ENCODE results near the gene ZNF580. TPM values are rescaled to one million over a fixed set of nuclear protein-coding genes. Genes with fewer than 3 reads are reported as not detected.

Gene ZNF580
- total and polyA plus RNA-seq, 2 of the 13 experiments (the other 11 are each of a cell fraction or from before 2014, with no cell fraction given): 4.4 to 6.0 TPM

DNA sequence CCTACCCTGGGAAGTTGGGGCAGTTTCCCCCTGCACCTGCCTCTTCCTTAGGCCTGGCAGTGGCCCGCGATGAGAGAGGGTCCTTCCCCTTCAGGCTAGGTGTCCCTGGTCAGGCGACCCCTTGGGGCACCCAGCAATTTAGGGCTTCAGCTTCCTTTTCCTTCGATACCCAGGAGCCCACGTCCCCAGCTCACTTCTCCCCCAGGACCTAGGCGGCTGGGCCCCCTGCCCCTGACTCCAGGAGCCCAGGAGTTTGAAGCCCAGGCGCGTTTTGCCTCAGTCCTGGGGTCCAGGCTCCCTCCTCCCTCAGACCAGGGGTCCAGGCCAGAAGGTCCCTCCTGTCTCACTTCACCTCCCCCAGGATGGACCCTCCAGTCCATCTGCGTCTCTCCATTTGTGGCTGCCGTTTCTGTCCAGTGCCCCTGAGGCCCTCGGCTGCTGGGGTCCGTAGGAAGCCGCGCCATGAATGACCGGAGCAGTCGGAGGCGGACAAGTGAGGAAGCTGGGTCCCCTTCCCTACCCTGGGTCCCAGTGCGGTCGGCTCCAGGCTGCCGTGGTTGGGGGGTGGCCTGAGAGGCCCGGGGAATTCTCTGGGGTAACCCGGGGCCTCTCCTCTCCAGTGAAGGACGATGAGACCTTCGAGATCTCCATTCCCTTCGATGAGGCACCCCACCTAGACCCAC, 7.9 kb downstream of the ZNF580 start:
- Histone ChIP-seq H4K20me1 (ENCODE audit: insufficient read depth, low read length) (no peaks in the 10 kb centered on the region), H3K27ac (ENCODE audit: extremely low read length, insufficient read depth, low read length) (peak overlapping the region; percentile 76), H3K4me2 (ENCODE audit: low read depth, low read length) (peak overlapping the region; percentile 82), H3K4me1 (ENCODE audit: insufficient read depth, low read length) (peaks cover 44% of the 10 kb centered on the region), H3K79me2 (ENCODE audit: insufficient read depth, low read length) (peaks cover 25% of the 10 kb centered on the region), H3K9ac (ENCODE audit: insufficient read depth, low read depth, low read length) (peak overlapping the region; percentile 86), H2AFZ (ENCODE audit: low read length) (no peak overlapping the region), H3K27me3 (ENCODE audit: control insufficient read depth in 1 of 2, insufficient read depth in 2 of 2, low read length in 2 of 2) (no peaks in the 10 kb centered on the region), H3K4me3 (replicated peaks in 1 of 3; ENCODE audit: insufficient read depth in 1 of 3, low read depth in 2 of 3, low read length in 3 of 3) (peak overlapping the region; percentile 78 to 96 (median 96)), H3K9me3 (ENCODE audit: low read length) (no peaks in the 10 kb centered on the region), H3K36me3 (replicated peaks in 1 of 2; ENCODE audit: control insufficient read depth in 1 of 2, insufficient read depth in 2 of 2, low read length in 2 of 2) (peaks cover 0 to 10% of the 10 kb centered on the region in 2 experiments; a peak in 2 of 5 replicates)
- 48% methylated on average over 11 of the region's 25 CpGs for WGBS (ENCODE audit: low lambda C conversion rate)
- DNase-seq (ENCODE audit: low spot score): no peak
- no TSS peak for BruUV-seq (replicated peaks)
- in situ Hi-C loops (cut with HindIII; ENCODE audit: extremely low pct_ligation_motif_present, low pct_unique_long_range_greater_than_20kb) (no loop called here), intact Hi-C loops (cut with micrococcal nuclease; ENCODE audit: unreplicated experiment) (no loop called here)
- POLR2A ChIA-PET: no interaction called here
- TF ChIP-seq HES4 (CRISPR knock-in tag; IDR thresholded peaks at IDR 0.05; ENCODE audit: borderline replicate concordance): no peak
- TF ChIP-seq, protein P1, sequence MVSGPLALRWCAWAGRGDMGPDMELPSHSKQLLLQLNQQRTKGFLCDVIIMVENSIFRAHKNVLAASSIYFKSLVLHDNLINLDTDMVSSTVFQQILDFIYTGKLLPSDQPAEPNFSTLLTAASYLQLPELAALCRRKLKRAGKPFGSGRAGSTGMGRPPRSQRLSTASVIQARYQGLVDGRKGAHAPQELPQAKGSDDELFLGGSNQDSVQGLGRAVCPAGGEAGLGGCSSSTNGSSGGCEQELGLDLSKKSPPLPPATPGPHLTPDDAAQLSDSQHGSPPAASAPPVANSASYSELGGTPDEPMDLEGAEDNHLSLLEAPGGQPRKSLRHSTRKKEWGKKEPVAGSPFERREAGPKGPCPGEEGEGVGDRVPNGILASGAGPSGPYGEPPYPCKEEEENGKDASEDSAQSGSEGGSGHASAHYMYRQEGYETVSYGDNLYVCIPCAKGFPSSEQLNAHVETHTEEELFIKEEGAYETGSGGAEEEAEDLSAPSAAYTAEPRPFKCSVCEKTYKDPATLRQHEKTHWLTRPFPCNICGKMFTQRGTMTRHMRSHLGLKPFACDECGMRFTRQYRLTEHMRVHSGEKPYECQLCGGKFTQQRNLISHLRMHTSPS (CRISPR knock-in tag; IDR thresholded peaks at IDR 0.05; ENCODE audit: low read depth): no peak
- TF ChIP-seq ZNF253 (CRISPR knock-in tag; IDR thresholded peaks at IDR 0.05; ENCODE audit: borderline replicate concordance): peak; percentile 71; the same call in 1 of the 2 replicates
- 0 out of 2 replicates have a peak, but pooled peaks have one; percentile 42 for TF ChIP-seq PCBP1 (IDR thresholded peaks at IDR 0.05; ENCODE audit: borderline replicate concordance, low read depth, low read length)
- 0 out of 2 replicates have a peak, but pooled peaks have one; percentile 33 for TF ChIP-seq MTA1 (CRISPR knock-in tag; IDR thresholded peaks at IDR 0.05; ENCODE audit: borderline replicate concordance)
- TF ChIP-seq, protein P2, sequence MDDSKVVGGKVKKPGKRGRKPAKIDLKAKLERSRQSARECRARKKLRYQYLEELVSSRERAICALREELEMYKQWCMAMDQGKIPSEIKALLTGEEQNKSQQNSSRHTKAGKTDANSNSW (CRISPR knock-in tag; IDR thresholded peaks at IDR 0.05; ENCODE audit: borderline replicate concordance): 0 out of 2 replicates have a peak, but pooled peaks have one; percentile 42
- CTCF ChIA-PET (ENCODE audit: low intra/inter-chr PET ratio, low total read pairs): no interaction called here
- ATAC-seq: peak; percentile 26
- no peak for FAIRE-seq
